CD4-positive, alpha-beta T cell treated with Interleukin-17A for 4 hours (primary cell): ENCODE results near the gene HOXC9.
A peak's percentile ranks its signal among the peaks of the same experiment; 100 is the strongest.

Experiments
- DNase-seq: peaks from one replicate; pipeline ENCODE4 v3.0.0-alpha.2; 2020; ENCODE audit warnings: mixed read lengths

HOXC9 gene

GRCh38 chr12:53976172-53976822 lies 23.7 kb upstream of the HOXC9 start:
- no peak for DNase-seq

- DNase-seq, result no peak
Observed at GRCh38 chr12:53976823-53977595, 23.0 kb upstream of the HOXC9 start.

GRCh38 chr12:53977596-53978445 lies 22.1 kb upstream of the HOXC9 start:
- DNase-seq, result no peak

- DNase-seq, result no peak
Observed at GRCh38 chr12:53978477-53979356, 21.2 kb upstream of the HOXC9 start.

GRCh38 chr12:53980104-53980801 lies 19.7 kb upstream of the HOXC9 start:
- DNase-seq, result no peak

GRCh38 chr12:53980802-53981496 lies 19.0 kb upstream of the HOXC9 start:
- no peak for DNase-seq

GRCh38 chr12:53981634-53982565 lies 18.1 kb upstream of the HOXC9 start:
- no peak for DNase-seq

- DNase-seq, result no peak
Observed at GRCh38 chr12:53982648-53983567, 17.1 kb upstream of the HOXC9 start.

- no peak for DNase-seq
Observed at GRCh38 chr12:53983568-53983949, 16.4 kb upstream of the HOXC9 start.

- DNase-seq, result no peak
Observed at GRCh38 chr12:53983950-53984572, 15.9 kb upstream of the HOXC9 start.

- DNase-seq, result peak; percentile 84
Observed at GRCh38 chr12:53984901-53985691, 14.9 kb upstream of the HOXC9 start, which contains the start of gene HOXC10. HOXC10 (plus strand) TSS chr12:53985146; CDS start chr12:53985260, 114 bp downstream.

GRCh38 chr12:53985692-53985993 lies 14.3 kb upstream of the HOXC9 start:
- no peak for DNase-seq

GRCh38 chr12:53985994-53986685 lies 13.8 kb upstream of the HOXC9 start:
- DNase-seq, result peak; percentile 22

GRCh38 chr12:53986686-53987483 lies 13.1 kb upstream of the HOXC9 start:
- no peak for DNase-seq

GRCh38 chr12:53987787-53988230 lies 12.2 kb upstream of the HOXC9 start:
- DNase-seq, result no peak
